ENCODE data around the gene GDI2.

GDI2 gene

DNA sequence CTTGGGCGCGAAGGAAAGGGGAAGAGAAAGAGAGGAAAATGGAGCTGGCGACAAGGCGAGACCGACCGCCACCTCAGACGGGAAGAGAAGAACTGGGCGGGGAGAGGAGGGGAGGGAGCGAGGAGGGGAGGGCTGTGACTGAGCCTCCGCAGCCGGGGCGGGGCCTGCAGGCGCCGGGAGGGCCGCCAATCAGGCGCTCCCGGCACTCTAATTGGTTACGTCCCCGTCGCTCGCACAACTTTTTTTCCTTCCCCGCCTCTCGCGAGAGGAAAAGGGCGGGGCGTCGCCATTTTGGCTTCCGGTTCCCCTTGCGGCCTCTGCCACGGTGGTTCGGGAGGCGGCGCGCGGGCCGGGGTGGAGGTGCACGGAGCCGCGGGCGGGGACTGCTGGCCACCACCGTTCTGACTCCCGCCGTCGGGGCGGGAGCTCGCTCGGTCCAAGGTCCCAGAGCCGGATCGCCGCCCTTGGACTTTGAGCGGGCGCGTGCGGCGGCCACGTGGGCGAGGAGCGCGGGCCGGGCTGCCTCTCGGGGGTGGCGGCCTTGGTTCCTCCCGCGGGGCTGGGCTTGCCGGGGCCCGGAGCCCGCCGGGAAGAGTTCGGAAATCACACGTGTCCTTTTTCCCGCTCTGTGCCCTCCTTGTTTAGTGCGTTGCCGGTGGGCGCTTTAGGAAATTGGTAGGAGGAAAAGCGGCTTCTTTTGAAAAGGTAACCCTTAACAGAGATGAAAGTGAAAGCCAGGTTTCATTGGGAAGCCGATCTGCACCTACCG, at the start of gene GDI2:
Gene GDI2, minus strand, starts transcription at position 94 of the 769 bp plus-strand sequence. CDS start 176 bp downstream, outside the sequence.
- TF ChIP-seq, protein P1, sequence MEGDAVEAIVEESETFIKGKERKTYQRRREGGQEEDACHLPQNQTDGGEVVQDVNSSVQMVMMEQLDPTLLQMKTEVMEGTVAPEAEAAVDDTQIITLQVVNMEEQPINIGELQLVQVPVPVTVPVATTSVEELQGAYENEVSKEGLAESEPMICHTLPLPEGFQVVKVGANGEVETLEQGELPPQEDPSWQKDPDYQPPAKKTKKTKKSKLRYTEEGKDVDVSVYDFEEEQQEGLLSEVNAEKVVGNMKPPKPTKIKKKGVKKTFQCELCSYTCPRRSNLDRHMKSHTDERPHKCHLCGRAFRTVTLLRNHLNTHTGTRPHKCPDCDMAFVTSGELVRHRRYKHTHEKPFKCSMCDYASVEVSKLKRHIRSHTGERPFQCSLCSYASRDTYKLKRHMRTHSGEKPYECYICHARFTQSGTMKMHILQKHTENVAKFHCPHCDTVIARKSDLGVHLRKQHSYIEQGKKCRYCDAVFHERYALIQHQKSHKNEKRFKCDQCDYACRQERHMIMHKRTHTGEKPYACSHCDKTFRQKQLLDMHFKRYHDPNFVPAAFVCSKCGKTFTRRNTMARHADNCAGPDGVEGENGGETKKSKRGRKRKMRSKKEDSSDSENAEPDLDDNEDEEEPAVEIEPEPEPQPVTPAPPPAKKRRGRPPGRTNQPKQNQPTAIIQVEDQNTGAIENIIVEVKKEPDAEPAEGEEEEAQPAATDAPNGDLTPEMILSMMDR (IDR thresholded peaks at IDR 0.05; ENCODE audit: low read depth, low read length, missing control alignments): no peak

DNA sequence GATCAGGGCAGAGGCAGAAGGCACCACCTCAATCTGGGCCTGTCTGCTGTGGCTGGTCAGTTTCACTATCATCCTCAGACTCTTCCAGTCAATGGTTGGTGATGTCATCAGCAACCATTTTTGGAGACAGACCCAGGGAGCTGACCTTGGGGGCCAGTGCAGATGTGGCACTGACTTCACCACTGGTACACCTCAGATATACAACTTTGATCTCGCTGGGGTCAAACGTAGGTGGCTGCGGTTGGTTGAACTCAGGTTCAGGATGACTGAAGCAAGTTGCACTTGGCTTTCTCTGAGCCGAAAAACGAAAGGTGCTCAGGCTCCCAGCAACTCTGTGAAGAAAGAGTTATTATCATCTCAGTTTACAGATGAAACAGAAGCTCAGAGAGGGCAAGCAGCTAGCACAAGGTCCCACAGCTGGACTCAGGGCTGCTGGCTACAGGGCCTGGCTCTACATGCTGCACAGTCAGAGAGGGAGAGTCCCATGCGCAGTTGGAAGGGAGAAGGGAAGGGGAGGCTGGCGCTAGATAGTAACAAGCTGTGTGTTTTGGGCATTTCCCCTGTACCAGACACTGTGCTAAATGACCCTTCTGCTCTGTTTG, 49.2 kb upstream of the GDI2 start:
- DNase-seq (ENCODE audit: low read depth): peak; percentile 89
- H3K4me3 ChIP-seq (ENCODE audit: low read depth, low read length): peak overlapping the region; percentile 13
- TF ChIP-seq, protein P1 (IDR thresholded peaks at IDR 0.05; ENCODE audit: low read depth, low read length, missing control alignments): no peak

More for the DNA sequence above, at the start of gene GDI2:
- peak within 1 kb of the TSS; percentile 82 for H3K4me3 ChIP-seq (ENCODE audit: low read depth, low read length)
- DNase-seq (ENCODE audit: low read depth): peak; percentile 85

DNA sequence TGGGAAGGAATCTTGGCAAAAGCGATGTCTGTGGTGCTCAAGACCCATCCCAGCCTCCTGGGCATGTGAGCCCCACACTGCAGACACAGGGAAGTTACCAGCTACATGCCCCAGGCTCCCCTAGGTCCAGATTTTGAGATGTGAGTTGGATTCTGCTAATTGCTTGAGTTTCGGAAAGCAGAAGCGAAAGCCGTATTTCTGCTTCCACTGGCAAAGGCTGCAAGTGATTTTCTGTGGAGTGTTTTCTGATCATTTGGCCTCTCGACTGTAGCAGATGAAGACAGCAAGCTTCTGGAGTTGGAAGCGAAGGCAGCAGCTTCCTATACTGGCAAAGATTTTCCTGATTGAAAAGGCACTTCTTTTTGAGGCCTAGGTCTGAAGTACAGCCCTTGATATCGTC, 46.8 kb upstream of the GDI2 start:
- DNase-seq (ENCODE audit: low read depth): no peak
- TF ChIP-seq, protein P1 (IDR thresholded peaks at IDR 0.05; ENCODE audit: low read depth, low read length, missing control alignments): no peak
- H3K4me3 ChIP-seq (ENCODE audit: low read depth, low read length): no peak overlapping the region

GRCh38 chr10:5858811-5859210, 45.6 kb upstream of the GDI2 start:
- no peak overlapping the region for H3K4me3 ChIP-seq (ENCODE audit: low read depth, low read length)
- TF ChIP-seq, protein P1 (IDR thresholded peaks at IDR 0.05; ENCODE audit: low read depth, low read length, missing control alignments): no peak
- DNase-seq (ENCODE audit: low read depth): no peak

DNA sequence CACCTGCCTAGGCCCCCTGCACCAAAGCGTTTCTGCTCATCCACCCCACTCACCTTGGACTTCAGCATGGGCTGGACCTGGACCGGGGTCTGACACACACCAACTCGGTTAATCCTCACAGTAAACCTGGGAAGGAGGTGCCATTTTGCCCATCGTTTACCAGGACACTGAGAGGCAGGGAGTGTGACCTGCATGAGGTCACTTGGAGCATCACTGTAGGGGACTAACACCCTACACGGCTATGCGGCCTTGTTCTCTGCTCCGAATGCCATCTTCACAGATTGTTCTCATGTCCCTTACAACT, 43.4 kb upstream of the GDI2 start:
- TF ChIP-seq, protein P1 (IDR thresholded peaks at IDR 0.05; ENCODE audit: low read depth, low read length, missing control alignments): no peak
- no peak for DNase-seq (ENCODE audit: low read depth)
- H3K4me3 ChIP-seq (ENCODE audit: low read depth, low read length): no peak overlapping the region

DNA sequence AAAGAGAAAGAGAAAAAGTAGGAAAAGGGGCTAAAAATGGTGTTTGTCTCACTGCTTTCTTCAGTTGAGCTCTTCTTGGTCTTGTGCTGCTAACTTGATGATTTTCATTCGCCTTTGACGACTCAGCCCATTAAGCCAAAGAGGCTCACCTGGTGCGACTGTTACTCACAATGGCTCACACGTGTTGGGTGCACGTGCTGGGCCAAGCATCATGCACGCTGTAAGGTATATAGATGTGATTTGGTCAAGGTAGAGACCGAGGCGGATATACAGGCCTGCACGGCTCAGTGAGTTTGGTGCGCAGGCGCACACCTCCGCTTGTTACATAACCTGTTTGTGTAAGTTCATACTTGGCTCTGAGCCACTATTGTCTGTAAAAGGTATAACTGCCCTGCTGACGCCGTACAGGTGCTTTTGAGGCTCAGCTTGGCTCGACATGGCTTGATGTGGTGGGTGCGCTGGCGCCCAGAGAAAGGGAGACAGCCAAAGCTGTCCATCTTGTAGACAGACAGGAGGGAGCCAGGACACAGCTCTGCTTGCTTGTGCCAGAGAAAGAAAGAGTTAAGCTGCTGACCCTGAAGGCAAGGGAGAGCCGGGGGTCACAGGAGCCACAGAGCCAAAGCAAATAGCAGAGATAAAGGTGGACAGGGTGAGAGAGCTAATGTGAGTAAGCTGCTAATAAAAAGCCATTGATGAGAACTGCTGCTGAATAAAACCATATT, 42.9 kb upstream of the GDI2 start:
- no peak overlapping the region for H3K4me3 ChIP-seq (ENCODE audit: low read depth, low read length)
- DNase-seq (ENCODE audit: low read depth): no peak
- TF ChIP-seq, protein P1 (IDR thresholded peaks at IDR 0.05; ENCODE audit: low read depth, low read length, missing control alignments): no peak
